Upper lobe of right lung (tissue), 1 donor: ENCODE results near the gene IFITM2. TPM values are rescaled to one million over a fixed set of nuclear protein-coding genes. Genes with fewer than 3 reads are reported as not detected.
A peak's percentile ranks its signal among the peaks of the same experiment; 100 is the strongest.
"Not testable (repeated sequence)": the region's sequence is repeated elsewhere in the genome, so short reads cannot be mapped to it uniquely, and the experiment has no call there.

Experiments
- ATAC-seq: fragments of 200-7000 bp; cut with Tn5 transposase; one replicate; pipeline ENCODE4 v1.9.1; 2020; ENCODE audit warnings: mild to moderate bottlenecking, moderate library complexity
- DNase-seq: peaks from one replicate; pipeline ENCODE4 v3.0.0-alpha.2; 2020
- H3K27ac ChIP-seq: fragments of 200-600 bp; one replicate; pipeline ENCODE4 v1.8.0; 2022
- H3K27me3 ChIP-seq: fragments of 200-600 bp; one replicate; pipeline ENCODE4 v1.8.0; 2022; ENCODE audit warnings: mild to moderate bottlenecking
- H3K36me3 ChIP-seq: fragments of 200-600 bp; one replicate; pipeline ENCODE4 v1.8.0; 2022
- H3K4me1 ChIP-seq: fragments of 200-600 bp; one replicate; pipeline ENCODE4 v1.8.0; 2022
- H3K4me3 ChIP-seq: fragments of 200-600 bp; one replicate; pipeline ENCODE4 v1.8.0; 2022; ENCODE audit warnings: mild to moderate bottlenecking
- H3K9me3 ChIP-seq: fragments of 200-600 bp; one replicate; pipeline ENCODE4 v1.8.0; 2022
- CTCF ChIP-seq: fragments of 200-600 bp; IDR thresholded peaks from one replicate; pipeline ENCODE4 v1.8.0; 2022; ENCODE audit warnings: antibody characterized with exemption
- intact Hi-C: fragments of 100-400 bp; cut with DNase I; formaldehyde crosslinking; loops from one replicate; pipeline ENCODE4 v1.11.0; 2022
- total RNA-seq: library from RNA; stranded (reverse); fragmentation: NEBNext Ultra II Directional; extraction: Animal tissue kit (Norgen Biotek cat#: 25700); gene quantifications from one replicate; pipeline ENCODE4 v1.2.1, GENCODE V29; 2021
- donor health status: DM: no; HTN: yes; CAD: no; lungs with severe emphysema.

The IFITM2 gene
- total RNA-seq, 1 donor from 2014 or later = 521 TPM

GRCh38 chr11:312092-312816 lies 4.6 kb downstream of the IFITM2 start:
- intact Hi-C loops = no loop called here
- no peak for DNase-seq
- ATAC-seq = no peak
- no peaks in the 10 kb centered on the region for H3K9me3 ChIP-seq
- H3K27me3 ChIP-seq = no peaks in the 10 kb centered on the region
- peaks cover 32% of the 10 kb centered on the region for H3K4me1 ChIP-seq
- peak overlapping the region; percentile 89 for H3K27ac ChIP-seq
- H3K36me3 ChIP-seq = no peaks in the 10 kb centered on the region
- no peak for TF ChIP-seq CTCF
- peak overlapping the region; percentile 43 for H3K4me3 ChIP-seq

- intact Hi-C loops = no loop called here
- Histone ChIP-seq H3K9me3 (no peaks in the 10 kb centered on the region), H3K27me3 (no peaks in the 10 kb centered on the region), H3K4me1 (peaks cover 36% of the 10 kb centered on the region), H3K36me3 (no peaks in the 10 kb centered on the region), H3K4me3 (peak overlapping the region; percentile 62), H3K27ac (peak overlapping the region; percentile 89)
- no peak for ATAC-seq
- no peak for DNase-seq
- TF ChIP-seq CTCF = no peak
Measured at GRCh38 chr11:313304-313786, 5.7 kb downstream of the IFITM2 start.

- no peaks in the 10 kb centered on the region for H3K36me3 ChIP-seq
- H3K4me3 ChIP-seq = peak within 1 kb of the TSS; percentile 62
- H3K27me3 ChIP-seq = no peaks in the 10 kb centered on the region
- ATAC-seq = peak; percentile 1
- DNase-seq = peak; percentile 73
- H3K27ac ChIP-seq = peak within 1 kb of the TSS; percentile 89
- intact Hi-C loops = no loop called here
- peaks cover 36% of the 10 kb centered on the region for H3K4me1 ChIP-seq
- no peak for TF ChIP-seq CTCF
- no peaks in the 10 kb centered on the region for H3K9me3 ChIP-seq
Measured at GRCh38 chr11:313787-314553, 6.4 kb downstream of the IFITM2 start, which contains the start of gene IFITM1. IFITM1 (plus strand) TSS chr11:314040; CDS start chr11:314171, 131 bp downstream.

GRCh38 chr11:314554-314875 lies 6.9 kb downstream of the IFITM2 start:
- ATAC-seq, intact Hi-C loops, H3K36me3 ChIP-seq, H3K27me3 ChIP-seq, H3K9me3 ChIP-seq, DNase-seq: not testable (repeated sequence)
- Histone ChIP-seq H3K27ac (peak overlapping the region; percentile 89), H3K4me1 (peaks cover 34% of the 10 kb centered on the region), H3K4me3 (peak overlapping the region; percentile 62)

- no peaks in the 10 kb centered on the region for H3K9me3 ChIP-seq
- H3K27me3 ChIP-seq = no peaks in the 10 kb centered on the region
- H3K4me3 ChIP-seq = peak overlapping the region; percentile 62
- ATAC-seq = no peak
- no peak for DNase-seq
- no peaks in the 10 kb centered on the region for H3K36me3 ChIP-seq
- intact Hi-C loops = no loop called here
- H3K4me1 ChIP-seq = peaks cover 29% of the 10 kb centered on the region
- TF ChIP-seq CTCF = no peak
- H3K27ac ChIP-seq = peak overlapping the region; percentile 89
Measured at GRCh38 chr11:315051-315481, 7.5 kb downstream of the IFITM2 start.

GRCh38 chr11:315516-315994 lies 7.9 kb downstream of the IFITM2 start:
- H3K27ac ChIP-seq = peak overlapping the region; percentile 89
- TF ChIP-seq CTCF = no peak
- intact Hi-C loops = no loop called here

More at GRCh38 chr11:315516-315994, 7.9 kb downstream of the IFITM2 start:
- no peaks in the 10 kb centered on the region for H3K27me3 ChIP-seq
- H3K4me3 ChIP-seq = peak overlapping the region; percentile 62
- no peaks in the 10 kb centered on the region for H3K9me3 ChIP-seq
- ATAC-seq (no peak), DNase-seq (no peak)
- peaks cover 29% of the 10 kb centered on the region for H3K4me1 ChIP-seq
- H3K36me3 ChIP-seq = no peaks in the 10 kb centered on the region
